ENCODE data around the gene STPG3.

Gene STPG3

DNA sequence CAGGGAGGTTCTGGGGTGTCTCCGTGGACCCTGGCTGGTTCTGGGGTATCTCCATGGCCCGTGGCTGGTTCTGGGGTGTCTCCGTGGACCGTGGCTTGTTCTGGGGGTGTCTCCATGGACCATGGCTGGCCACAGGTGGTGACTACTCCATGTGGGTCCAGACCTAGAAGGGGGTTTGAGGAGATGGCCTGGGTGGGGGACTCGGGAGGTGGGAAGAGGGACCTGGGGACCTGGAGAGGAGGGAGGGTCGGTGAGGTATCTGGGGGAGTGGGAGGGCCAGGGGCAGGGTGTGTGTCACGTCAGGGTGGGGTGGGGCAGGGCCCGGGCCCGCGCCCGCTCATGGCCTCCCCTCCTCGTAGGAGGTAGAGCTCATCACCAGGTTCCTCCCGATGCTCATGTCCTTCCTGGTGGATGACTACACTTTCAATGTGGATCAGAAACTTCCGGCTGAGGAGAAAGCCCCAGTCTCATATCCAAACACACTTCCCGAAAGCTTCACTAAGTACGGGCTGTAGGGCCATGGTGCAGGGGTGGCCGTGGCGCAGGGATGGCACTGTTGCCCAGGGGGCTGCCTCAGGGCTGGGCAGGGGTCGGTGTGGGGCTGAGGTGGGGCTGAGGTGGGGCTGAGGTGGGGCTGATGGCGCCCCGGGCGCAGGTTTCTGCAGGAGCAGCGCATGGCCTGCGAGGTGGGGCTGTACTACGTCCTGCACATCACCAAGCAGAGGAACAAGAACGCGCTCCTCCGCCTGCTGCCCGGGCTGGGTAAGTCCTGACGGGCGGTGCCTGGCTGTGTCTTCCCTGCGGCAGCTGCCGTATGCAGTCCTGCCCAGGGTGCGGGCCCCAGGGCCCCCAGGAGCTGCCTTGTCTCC lies 15.7 kb downstream of the STPG3 start:
- DNase-seq (ENCODE audit: low read depth), result no peak

GRCh38 chr9:137267933-137268355 lies 16.9 kb downstream of the STPG3 start:
- DNase-seq (ENCODE audit: low read depth), result no peak

GRCh38 chr9:137268538-137269201 lies 17.6 kb downstream of the STPG3 start:
- DNase-seq (ENCODE audit: low read depth), result no peak

- no peak for DNase-seq (ENCODE audit: low read depth)
These were observed 18.2 kb downstream of the STPG3 start for GRCh38 chr9:137269231-137269772.

- DNase-seq (ENCODE audit: low read depth), result no peak
These were observed 20.0 kb downstream of the STPG3 start for GRCh38 chr9:137270929-137271695.

GRCh38 chr9:137271696-137272076 lies 20.6 kb downstream of the STPG3 start:
- no peak for DNase-seq (ENCODE audit: low read depth)

- no peak for DNase-seq (ENCODE audit: low read depth)
These were observed 21.4 kb downstream of the STPG3 start for GRCh38 chr9:137272241-137273094.

DNA sequence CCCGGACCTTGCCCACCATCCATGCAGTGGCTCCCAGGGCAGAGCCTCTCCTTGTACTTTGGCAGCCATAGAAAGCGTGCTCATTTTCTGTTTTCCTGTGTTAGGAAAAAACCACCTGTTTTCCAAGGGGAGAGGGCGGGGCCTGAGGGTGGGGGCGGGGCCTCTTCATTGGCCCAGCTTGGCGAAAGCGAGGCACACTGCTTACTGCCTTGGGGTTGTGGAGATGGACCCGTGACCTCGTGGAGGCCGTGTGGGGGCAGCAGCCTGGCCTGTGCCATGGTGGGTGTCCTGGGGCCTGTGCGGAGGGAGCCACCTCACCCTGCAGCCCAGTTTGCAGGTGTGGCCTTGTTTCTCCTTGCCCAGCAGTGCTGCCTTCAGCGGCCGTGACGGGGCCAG lies 22.0 kb downstream of the STPG3 start:
- no peak for DNase-seq (ENCODE audit: low read depth)

DNA sequence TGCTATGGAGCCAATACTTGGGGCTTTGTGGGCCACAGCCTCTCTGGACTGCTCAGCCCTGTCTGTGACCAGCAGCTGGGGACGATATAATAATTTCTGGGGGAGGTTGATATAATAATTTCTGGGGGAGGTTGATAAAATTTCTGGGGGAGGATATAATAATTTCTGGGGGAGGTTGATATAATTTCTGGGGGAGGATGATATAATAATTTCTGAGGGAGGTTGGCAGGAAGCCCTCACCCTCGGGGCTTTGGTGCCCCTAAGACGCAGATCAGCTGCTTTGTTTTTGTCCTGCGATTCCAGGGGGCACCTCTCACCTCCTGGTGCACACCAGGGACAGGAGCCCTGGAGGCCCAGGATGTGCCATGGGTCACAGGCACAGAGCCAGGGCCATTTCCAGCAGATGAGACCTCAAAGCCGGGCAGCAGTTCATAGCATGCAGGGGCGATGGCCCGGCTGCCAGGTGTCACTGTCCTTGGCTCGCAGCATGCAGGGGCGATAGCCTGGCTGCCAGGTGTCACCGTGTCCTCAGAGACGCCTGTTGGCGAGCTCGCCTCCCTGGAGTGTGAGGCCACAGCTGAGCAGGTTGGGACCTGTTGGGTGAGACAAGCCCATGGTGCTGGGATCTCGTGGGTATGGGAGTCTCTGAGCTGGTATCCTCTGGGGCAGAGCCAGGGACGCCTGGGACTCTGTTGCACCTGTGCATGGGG lies 22.7 kb downstream of the STPG3 start:
- no peak for DNase-seq (ENCODE audit: low read depth)

DNA sequence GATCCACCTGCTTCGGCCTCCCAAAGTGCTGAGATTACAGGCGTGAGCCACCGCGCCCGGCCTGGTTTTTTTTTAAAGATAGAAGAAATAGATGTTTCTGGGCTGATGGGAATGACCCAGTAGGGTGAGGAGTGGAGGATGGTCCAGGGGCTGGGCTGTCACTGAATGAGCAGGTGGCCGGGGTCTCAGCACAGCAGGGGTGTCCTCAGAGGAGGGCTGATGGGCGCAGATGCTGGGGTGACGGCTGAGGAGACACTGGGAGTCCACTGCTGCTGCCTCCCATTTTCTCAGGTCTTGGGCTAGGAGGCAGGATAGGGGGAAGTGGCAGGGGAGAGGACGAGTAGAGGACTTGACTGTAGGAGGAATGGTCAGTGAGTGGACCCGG lies 24.1 kb downstream of the STPG3 start:
- no peak for DNase-seq (ENCODE audit: low read depth)

- DNase-seq (ENCODE audit: low read depth), result no peak
These were observed 24.7 kb downstream of the STPG3 start for GRCh38 chr9:137275588-137276472.

DNA sequence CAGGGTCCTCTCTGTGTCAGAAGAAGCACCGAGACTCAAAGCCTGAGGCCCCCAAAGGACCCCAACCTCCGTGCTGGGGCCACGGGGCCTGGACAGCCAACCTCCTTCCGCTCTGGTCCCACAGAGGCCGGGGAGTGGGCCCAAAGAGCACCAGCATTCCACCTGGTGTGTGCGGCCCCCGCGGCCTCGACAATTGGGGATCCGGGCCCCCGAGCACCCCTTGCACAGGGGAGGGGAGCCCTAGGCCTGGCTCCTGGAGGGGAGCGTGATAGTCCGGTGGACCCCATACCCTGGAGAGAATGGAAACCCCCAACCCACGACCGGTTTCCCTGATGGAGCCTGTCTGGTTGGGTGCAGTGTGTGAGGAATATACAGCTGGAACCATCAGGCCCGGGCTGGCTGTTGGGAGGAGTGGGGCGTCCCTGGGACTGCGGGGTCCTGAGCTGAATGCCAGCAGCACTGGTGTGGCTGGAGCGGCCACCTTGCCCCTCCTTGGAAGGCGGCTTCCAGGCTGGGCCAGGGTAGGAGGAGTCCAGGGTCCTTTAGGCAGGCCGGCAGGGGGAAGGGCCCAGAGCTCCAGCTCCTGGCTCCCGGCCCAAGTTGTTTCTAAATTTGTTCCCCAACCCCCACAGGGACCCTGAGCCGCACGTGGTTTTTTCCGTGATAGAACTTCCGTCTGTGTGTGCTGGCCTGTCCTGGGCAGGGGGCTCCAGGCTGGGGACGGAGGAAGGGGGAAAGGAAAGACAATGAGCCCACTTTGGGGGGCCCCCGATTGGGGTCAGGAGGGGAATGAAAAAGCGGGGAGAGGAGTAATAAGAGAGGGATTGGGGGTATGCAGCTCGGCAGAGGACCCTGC lies 25.6 kb downstream of the STPG3 start:
- no peak for DNase-seq (ENCODE audit: low read depth)

DNA sequence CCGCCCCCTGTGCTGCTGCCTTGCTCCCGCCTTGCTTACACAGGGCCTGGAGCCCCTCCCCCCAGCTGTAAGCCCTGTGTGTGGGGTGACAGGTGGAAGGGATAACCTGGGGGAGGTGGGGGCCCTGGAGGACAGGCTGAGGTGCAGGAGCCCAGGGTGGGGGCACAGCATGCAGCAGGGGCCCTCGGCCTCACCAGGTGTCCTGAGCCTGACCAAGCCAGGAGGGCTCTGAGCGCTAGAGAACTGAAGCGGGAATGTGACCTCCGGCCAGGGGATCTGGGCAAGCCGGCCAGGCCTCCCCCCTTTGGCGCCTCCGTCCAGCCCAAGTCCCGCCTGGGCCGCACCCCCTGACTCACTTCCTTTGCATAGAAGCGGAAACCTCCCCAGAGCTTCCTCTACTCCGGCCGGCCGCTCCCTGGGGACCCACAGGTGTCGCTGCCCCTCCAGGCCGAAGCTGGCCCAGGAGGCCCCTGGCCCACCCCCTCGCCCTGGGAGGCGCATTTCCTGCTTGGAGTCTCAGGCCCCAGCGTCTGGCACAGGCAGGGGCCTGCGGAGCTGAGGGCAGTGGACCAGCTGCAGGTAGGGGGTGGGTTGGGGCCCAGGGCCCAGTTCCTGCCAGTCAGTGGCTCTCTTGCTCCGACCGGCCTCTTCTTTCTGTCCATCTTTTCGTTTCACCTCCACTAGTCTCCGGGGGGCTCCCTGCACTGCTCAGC lies 26.4 kb downstream of the STPG3 start, which contains the start of gene TOR4A:
TOR4A (plus strand) TSS at position 398 of the 713 bp plus-strand sequence. CDS start 964 bp downstream, outside the sequence.
- DNase-seq (ENCODE audit: low read depth), result no peak

DNA sequence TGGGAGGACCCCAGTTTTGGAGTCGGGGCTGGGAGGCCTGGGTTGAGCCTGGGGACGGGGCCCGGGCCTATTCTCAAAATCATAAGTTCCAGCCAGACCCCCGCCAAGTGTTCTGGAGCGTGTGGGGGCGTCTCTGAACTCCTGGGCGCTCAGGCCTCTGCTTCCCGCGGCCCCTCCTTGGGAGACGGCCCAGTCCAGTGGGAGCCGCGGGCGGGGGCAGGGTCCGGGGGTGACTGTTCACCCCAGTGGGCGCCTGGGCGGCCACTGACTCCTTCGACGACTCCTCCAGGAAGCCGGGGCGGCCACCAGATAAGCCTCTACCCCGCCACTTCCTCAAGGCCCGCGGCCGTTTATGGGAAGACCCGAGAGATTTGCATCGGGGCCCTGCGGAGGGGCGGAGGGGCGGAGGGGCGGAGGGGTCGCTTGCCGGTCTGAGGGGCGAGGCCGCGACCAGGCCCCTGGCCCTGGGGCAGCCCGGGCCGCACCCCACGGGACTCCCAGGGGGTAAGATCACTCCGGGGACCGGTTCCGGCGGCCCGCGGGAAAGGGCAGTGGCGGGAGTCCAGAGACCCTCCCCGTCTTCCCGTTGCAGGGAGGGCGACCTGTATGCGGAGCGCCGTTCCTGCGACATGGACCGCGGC lies 27.1 kb downstream of the STPG3 start:
- no peak for DNase-seq (ENCODE audit: low read depth)

GRCh38 chr9:137278721-137279711 lies 27.9 kb downstream of the STPG3 start:
- no peak for DNase-seq (ENCODE audit: low read depth)

DNA sequence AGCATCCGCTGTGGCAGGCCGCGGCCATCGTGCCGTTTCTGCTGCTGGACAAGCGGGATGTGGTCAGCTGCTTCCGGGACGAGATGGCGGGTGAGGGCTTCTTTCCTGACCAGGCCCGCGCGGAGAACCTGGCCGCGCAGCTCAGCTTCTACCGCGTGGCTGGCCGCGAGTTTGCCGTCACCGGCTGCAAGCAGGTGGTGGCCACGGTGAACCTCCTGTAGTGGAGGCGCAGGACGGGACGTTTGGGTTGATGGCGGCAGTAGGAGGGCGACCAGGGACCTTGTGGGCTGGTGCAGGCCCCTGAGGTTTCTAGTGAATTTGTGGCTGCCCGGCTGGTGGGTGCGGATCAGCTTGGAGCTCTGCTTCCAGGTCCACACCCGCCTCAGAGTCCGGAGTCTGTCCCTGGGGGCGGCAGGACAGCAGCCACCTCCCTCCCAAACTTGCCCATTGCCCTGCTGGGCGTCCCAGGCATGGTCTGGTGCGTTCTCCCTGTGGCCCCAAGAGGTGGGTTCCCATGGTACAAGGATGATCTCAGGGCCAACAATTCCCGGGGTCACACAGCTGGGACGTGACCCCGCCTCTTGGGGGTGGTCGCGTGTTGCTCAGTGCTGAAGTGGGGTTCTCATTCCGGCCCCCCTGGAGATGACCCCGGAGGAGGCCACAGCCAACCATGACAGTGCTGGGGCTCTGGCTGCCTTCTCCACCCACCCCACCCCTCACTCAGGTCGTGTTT lies 28.8 kb downstream of the STPG3 start:
- DNase-seq (ENCODE audit: low read depth), result no peak

Measured in stimulated activated CD8-positive, alpha-beta memory T cell treated with anti-CD3 and anti-CD28 coated beads, Interleukin-15, amount 100 ng/mL, for 1 hour (primary cell).